Measurements from ENCODE around the gene TP53I13.

DNA sequence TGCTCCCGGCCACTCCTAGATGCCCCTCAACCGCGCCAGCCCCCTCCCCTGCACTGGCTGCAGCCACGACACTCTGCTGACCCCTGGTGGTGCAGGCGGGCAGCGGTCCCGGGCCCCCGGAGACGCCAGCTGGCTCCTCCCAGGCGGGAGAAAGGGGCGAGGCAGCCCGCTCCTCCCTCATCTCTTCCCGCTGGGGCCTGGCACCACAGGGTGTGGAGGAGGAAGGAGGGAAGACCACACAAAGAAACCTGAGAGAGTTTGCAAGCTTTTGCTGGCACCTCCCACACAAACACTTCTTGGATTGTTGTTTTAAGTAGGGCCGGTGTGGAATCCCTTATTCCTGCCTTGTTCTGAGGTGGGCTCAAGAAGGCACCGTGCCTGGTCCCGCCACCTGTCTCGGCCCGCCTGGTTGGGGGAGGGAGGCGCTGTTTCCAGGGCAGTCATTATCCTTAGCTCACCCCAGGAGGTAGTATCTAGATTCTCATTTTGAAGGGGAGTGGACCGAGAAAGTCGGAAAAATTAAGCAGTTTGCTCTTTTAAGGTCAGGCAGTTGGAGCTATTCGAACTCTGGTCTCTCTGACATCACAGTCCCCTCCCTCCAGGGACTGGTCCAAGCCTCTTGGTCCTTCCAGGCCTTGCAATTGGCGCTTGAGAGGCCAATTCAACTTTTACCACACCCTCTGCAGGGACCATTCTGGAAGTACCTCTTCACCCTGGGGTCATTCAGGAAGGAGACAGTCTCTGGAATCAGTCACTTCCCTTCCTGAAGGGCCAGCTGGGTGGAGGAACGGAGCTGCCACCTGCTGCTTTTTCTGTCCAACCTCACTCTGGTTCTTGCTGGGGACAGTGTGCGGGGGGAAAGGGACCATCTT is 23.5 kb downstream of the TP53I13 start:
- TF ChIP-seq, protein P1, sequence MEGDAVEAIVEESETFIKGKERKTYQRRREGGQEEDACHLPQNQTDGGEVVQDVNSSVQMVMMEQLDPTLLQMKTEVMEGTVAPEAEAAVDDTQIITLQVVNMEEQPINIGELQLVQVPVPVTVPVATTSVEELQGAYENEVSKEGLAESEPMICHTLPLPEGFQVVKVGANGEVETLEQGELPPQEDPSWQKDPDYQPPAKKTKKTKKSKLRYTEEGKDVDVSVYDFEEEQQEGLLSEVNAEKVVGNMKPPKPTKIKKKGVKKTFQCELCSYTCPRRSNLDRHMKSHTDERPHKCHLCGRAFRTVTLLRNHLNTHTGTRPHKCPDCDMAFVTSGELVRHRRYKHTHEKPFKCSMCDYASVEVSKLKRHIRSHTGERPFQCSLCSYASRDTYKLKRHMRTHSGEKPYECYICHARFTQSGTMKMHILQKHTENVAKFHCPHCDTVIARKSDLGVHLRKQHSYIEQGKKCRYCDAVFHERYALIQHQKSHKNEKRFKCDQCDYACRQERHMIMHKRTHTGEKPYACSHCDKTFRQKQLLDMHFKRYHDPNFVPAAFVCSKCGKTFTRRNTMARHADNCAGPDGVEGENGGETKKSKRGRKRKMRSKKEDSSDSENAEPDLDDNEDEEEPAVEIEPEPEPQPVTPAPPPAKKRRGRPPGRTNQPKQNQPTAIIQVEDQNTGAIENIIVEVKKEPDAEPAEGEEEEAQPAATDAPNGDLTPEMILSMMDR (IDR thresholded peaks at IDR 0.05; ENCODE audit: extremely low read depth in 1 of 2, insufficient read depth in 1 of 2, low read depth in 1 of 2, low read length in 2 of 2), result peak; percentile 99 to 100
- no peak for TF ChIP-seq POLR2A (IDR thresholded peaks at IDR 0.05; ENCODE audit: low read depth, low read length)
- TF ChIP-seq EZH2 (IDR thresholded peaks at IDR 0.05; ENCODE audit: borderline replicate concordance, low read depth, low read length, severe bottlenecking), result no peak
- TF ChIP-seq POLR2AphosphoS5 (IDR thresholded peaks at IDR 0.05; ENCODE audit: insufficient read depth, low read depth, low read length), result peak; percentile 36
- TF ChIP-seq, protein P2, sequence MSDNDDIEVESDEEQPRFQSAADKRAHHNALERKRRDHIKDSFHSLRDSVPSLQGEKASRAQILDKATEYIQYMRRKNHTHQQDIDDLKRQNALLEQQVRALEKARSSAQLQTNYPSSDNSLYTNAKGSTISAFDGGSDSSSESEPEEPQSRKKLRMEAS (IDR thresholded peaks at IDR 0.05; ENCODE audit: insufficient read depth, insufficient read length), result no peak
